Measurements from ENCODE around the gene OR7A10.

Gene OR7A10

DNA sequence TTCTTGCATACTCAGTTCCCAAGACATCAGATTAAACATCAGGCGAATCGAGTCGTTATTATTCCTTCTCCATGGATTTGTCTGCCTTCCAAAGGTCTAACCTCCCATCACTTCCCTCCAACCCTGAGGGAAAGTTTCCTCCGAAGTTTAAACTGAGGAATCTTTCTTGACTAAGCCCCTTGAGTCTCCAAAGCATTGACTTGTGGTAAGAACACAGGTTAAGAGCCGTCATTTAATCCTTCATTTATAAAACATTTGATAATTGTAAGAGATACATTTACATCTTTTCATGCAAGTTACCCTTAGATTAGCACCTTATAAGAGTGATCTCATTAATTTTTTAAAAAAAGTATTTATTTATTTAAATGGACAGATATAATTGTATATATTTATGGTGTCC, at the start of gene OR7A10:
OR7A10 (minus strand) TSS at position 101 of the 400 bp plus-strand sequence. CDS start 7,045 bp downstream, outside the sequence.
- no peak for DNase-seq (ENCODE audit: low spot score)

DNA sequence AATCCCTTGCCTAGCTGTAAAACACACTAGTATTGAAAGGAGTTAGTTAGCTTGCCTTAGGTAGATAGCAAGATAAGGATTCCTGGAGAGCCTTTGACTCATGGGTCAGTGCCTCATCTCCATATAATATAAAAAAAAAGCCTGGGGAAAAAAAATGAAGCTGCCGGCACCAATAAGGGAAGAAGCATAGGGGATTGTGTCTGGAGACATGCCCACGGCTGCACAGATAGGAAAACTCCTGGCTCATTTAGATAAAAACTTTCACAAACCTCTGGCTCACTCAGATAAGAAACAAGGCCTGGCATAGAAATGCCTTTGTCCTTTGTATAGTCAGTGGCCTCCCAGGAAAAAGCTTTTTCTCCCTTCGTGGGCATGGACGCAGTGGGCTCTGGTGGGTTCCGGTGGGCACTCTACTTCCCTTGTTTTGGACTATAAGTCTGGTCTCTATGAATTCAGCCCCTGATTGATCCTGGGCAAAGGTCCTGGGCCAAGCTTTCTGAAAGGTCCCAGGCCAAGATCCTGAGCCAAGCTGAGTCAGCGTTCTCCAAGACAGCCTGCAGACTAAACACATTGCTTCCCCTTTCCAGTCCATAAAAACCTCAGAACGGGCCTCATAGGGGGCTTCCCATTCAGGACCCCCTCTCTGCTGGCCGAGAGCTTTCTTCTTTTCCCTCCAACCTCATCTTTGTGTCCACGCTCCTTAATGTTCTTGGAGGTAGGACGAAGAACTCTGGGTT, 42.1 kb upstream of the OR7A10 start:
- no peak for DNase-seq (ENCODE audit: low spot score)

GRCh38 chr19:14889994-14890642, 41.4 kb upstream of the OR7A10 start:
- no peak for DNase-seq (ENCODE audit: low spot score)

DNA sequence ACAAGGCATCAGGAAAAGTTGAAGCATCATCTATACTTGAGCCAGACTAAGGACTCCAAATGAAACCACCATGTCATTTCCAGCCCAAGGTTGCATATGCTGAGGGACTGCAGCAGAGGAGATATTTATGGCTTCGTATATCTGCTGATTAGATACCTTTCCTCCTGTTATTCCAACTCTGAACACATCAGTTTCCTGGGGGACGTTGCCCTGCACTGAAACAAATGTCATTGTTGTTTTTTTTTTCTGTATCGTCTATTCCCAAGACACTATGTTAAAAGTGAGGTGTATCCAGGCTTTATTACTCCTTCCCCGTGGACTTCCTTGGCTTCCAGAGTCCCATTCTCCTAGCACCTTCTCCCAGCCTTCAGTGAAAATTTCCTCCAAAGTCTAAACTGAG, 37.3 kb upstream of the OR7A10 start, which contains the start of gene OR7A17:
OR7A17 (minus strand) TSS at position 101 of the 400 bp plus-strand sequence. CDS start 4,777 bp downstream, outside the sequence.
- DNase-seq (ENCODE audit: low spot score) = no peak

DNA sequence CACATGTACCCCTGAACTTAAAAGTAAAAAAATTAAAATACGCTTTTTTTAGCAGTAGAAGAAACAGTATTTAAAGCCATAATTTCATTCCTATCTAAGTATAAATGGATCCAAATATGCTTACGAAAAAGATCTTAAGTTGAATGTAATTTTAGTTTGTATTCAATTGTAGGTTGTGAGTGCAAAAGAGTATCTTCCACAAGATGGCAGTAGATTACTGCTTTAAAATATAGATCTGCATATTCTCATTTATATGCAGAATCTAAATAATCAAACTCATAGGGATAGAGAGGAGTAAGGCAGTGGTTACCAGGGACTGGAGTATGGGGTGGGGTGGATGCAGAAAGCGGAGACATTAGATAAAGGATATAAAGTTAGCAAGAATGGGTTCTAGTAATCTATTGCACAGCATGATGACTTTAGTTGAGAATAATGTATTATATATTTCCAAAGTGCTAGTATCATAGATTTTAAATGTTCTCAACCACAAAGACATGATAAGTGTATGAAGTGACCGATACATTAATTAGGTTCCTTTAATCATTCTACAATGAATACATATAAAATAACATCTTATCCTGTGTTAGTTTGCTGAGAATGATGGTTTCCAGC, 23.0 kb upstream of the OR7A10 start:
- DNase-seq (ENCODE audit: low spot score) = peak; percentile 8

GRCh38 chr19:14868497-14868896, 19.8 kb upstream of the OR7A10 start:
- DNase-seq (ENCODE audit: low spot score) = no peak

- no peak for DNase-seq (ENCODE audit: low spot score)
These were observed 5.1 kb downstream of the OR7A10 start for GRCh38 chr19:14843578-14843977.

GRCh38 chr19:14843169-14843568, 5.6 kb downstream of the OR7A10 start:
- no peak for DNase-seq (ENCODE audit: low spot score)

DNA sequence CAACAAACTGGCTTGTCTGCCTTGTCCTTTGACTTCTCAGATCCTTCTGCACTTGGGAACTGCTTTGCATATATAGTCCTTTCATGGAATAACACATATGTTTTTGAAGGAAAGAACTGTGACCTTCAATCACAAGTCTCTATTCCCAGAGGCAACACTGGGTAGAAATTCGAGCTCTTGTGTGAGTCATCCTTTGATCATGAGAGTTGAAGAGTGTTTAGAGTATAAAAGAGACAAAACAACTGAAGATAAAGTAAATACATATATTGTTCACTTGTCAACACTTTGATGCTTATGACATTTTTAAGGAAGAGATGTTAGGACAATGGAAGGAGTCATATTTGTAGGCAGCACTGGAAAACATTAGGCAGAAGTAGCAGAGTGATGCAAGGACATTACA, 8.5 kb downstream of the OR7A10 start:
- DNase-seq (ENCODE audit: low spot score) = no peak

- DNase-seq (ENCODE audit: low spot score) = no peak
These were observed 11.3 kb downstream of the OR7A10 start for GRCh38 chr19:14837391-14837790.

DNA sequence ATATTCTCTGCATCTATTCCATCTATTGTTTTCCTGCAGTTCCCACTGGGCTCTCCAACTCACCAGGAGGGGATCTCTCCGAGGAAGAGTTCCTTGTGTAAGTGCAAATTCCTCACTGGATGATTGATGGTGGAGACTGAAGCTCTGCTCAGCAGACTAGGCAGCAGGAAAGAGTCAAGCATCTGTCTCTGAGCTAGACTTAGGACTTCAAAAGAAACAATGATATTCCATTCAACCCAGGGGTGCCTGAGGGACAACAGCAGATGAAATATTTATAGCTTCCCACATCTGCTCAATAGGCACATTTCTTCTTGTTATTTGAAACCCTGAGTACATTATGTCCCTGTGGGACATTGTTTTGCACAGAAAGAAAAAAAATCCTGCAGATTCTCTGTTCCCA, 13.7 kb downstream of the OR7A10 start, which contains the start of the genes OR7A5 and OR7C1:
OR7A5 (minus strand) TSS at position 175 of the 400 bp plus-strand sequence. CDS start 6,944 bp downstream, outside the sequence.
OR7C1 (minus strand) TSS at position 175 of the 400 bp plus-strand sequence. CDS start 35,049 bp downstream, outside the sequence.
- no peak for DNase-seq (ENCODE audit: low spot score)

DNA sequence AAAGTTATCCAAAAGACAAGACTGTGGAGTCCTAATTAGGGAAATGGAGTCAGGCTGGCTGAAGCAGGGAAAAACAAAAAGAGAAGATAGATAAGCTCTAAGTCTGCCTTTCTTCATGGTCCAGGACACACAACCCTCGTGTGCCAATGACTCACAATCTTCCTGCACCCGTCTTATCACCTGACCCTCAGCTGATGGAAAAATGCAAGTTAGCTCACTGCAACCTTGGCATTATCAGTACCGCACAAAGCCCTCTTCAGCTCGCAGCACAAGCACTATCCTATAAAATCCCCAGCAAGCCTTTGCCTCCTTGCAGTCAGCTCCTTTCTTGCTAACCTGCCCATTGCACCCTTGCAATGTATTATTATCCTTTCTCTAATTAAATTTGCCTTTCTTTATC, 18.0 kb downstream of the OR7A10 start:
- no peak for DNase-seq (ENCODE audit: low spot score)

- no peak for DNase-seq (ENCODE audit: low spot score)
These were observed 22.7 kb downstream of the OR7A10 start for GRCh38 chr19:14826006-14826405.

GRCh38 chr19:14821937-14822336, 26.8 kb downstream of the OR7A10 start:
- DNase-seq (ENCODE audit: low spot score) = no peak

DNA sequence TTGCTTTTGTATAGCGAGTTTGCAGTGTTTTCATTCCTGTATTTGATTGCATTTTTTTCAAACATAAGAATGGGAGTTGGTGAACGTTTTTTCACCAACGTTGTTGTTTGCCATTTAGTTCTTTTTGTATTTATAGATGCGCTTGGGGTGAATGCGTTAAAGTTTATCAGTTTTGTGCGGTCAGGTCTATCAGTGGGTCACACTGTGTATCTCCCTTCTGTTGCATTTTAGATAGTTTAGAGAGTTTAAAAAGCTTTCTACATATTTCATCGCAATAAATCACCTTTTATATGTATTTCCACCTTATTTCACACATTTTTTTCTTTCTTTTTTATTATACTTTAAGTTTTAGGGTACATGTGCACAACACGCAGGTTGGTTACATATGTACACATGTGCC, 30.1 kb downstream of the OR7A10 start:
- DNase-seq (ENCODE audit: low spot score) = no peak

DNA sequence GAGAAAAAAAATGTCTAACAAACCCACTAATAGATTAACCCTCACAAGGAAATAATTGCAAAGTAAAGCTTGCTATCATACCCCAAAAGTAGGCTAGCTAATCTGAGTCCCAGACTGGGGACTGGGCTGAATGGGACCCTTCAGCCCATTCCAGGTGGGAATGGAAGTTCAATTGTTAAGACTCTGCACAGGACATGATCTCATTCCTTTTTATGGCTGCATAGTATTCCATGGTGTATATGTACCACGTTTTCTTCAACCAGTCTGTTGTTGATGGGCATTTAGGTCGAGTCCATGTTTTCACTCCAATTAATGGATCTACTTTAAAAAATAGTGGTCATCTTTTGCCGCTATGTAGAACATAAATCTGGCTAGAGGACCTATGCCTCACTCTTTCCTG, 31.7 kb downstream of the OR7A10 start:
- no peak for DNase-seq (ENCODE audit: low spot score)

- DNase-seq (ENCODE audit: low spot score) = no peak
These were observed 33.6 kb downstream of the OR7A10 start for GRCh38 chr19:14814982-14815652.

GRCh38 chr19:14809272-14810057, 39.3 kb downstream of the OR7A10 start:
- no peak for DNase-seq (ENCODE audit: low spot score)

GRCh38 chr19:14804765-14805164, 44.0 kb downstream of the OR7A10 start:
- DNase-seq (ENCODE audit: low spot score) = no peak

DNA sequence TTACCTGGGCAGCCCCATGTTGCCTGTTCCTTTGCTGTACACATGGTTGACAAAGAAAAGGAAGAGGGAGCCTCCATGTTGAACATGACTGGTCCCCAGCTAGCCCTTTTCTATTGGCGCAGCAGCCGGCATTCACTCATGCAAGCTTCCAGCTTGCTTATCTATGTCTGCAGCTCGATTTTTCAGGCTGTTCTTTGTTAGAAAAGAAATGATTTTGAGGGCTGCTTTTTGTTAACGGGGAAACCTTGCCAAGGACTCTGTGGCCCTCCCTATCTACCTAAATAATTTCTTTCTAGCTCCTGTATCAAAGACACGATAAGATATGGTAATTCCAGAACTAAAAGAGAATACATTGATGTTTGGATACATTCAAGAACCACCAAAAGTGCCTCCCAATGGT, 50.0 kb downstream of the OR7A10 start:
- DNase-seq (ENCODE audit: low spot score) = no peak

DNA sequence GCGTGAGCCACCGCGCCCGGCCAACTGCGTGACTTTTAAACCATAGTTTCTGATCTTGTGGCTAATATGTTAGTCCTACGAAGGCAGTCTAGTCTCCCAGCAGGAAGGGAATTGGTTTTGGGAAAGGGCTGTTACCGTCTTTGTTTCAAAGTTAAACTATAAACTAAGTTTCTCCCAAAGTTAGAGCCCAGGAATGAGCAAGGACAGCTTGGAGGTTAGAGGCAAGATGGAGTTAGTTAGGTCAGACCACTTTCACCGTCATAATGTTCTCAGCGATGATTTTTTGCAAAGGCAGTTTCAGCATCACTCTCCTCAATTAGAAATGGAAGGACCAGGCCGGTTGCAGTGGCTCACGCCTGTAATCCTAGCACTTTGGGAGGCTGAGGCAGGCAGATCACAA, 52.7 kb downstream of the OR7A10 start:
- DNase-seq (ENCODE audit: low spot score) = no peak
